GM19238 (cell line): ENCODE results near the gene DDIT3.
"Not testable (repeated sequence)": the region's sequence is repeated elsewhere in the genome, so short reads cannot be mapped to it uniquely, and the experiment has no call there.

Experiments used
- DNase-seq: peaks from one replicate; pipeline ENCODE4 v3.0.0; 2011; ENCODE audit warnings: low spot score; ENCODE audit not compliant: insufficient read length

Gene DDIT3

DNA sequence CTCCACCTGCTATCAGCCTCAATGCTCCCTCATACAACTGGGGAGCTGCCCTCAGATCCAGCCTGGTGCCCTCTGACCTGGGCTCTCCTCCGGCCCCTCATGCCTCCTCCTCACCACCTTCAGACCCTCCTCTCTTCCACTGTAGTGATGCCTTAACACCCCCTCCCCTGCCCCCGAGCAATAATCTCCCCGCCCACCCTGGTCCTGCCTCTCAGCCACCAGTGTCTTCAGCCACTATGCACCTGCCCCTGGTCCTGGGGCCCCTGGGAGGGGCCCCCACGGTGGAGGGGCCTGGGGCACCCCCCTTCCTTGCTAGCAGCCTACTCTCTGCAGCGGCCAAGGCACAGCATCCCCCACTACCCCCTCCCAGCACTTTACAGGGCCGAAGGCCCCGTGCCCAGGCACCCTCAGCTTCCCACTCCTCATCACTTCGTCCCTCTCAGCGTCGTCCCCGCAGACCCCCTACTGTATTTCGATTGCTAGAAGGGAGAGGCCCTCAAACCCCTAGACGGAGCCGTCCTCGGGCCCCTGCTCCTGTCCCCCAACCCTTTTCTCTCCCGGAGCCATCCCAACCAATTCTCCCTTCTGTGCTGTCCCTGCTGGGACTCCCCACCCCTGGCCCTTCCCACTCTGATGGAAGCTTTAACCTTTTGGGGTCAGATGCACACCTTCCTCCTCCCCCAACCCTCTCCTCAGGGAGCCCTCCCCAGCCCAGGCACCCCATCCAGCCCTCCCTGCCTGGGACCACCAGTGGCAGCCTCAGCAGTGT lies 5.5 kb upstream of the DDIT3 start:
- no peak for DNase-seq

DNA sequence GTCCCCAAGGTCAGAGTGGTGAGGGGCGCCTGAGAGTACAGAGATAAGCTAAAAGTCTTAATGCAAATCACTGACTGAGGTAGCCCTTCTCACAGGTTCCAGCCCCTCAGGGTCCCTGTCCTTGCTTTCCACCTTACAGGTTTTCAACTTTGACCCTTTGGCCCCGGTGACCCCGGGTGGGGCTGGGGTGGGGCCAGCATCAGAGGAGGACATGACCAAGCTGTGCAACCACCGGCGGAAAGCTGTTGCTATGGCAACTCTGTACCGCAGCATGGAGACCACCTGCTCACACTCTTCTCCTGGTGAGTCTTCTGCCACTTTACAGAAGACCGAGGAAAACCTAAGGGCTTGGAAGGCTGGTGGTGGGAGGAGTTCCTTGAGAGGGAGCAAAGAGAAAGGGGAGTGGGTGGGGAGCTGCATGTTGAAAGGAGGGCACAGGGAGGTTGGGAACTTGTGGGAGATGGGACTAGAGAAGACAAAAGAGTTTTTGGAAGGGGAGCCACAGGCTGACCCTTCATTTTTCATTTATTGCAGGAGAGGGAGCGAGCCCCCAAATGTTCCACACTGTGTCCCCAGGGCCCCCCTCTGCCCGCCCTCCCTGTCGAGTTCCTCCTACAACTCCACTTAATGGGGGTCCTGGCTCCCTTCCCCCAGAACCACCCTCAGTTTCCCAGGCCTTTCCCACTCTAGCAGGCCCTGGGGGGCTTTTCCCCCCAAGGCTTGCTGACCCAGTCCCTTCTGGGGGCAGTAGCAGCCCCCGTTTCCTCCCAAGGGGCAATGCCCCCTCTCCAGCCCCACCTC lies 4.7 kb upstream of the DDIT3 start:
- no peak for DNase-seq

GRCh38 chr12:57523706-57524614 lies 3.6 kb upstream of the DDIT3 start:
- no peak for DNase-seq

GRCh38 chr12:57522887-57523705 lies 2.8 kb upstream of the DDIT3 start:
- no peak for DNase-seq

DNA sequence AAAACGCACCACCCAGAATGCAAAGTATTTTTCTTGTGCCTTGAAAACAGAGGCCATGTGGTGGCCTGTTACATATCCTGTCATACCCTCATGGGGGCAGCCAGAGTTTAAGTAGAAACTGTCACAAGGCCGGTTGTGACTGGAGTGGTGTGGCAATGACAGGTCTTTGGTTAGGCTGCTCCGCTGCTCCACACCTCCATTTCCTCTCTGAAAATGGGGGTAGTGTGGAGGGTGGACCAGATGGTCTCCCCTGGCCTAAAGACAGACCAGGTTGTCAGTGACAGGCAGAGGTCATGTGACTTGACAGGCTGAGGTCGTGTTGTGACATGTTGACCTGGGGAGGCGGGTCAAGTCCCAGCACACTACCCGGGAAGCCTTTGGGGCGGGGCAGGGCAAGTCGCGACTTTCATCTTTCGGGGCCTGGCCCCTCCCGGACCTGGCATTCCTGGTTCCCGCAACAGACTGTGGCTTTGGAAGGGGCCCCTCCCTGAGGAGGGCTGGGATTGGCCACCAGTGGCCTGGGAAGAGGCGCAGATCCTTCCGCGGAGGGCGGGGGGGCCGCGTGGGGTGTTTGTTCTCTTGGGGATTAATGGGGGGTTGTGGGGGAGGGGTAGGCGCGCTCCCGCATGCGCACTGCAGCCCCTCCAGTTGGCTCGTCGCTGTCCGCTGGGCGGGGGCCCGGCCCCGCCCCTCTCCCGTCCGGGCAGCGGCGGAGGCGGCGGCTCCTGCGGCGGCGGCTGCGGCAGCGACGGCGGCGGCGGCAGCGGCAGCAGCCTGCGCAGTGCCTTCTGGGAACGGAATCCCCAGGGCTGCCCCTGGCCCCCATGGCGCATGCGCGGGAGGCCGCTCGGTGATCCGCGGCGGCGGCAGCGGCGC lies 1.9 kb upstream of the DDIT3 start, which contains the start of gene MBD6:
Gene MBD6 (plus strand): TSS at position 814 of the 876 bp plus-strand sequence. CDS start 1,480 bp downstream, outside the sequence.
- DNase-seq, result peak; percentile 96

DNA sequence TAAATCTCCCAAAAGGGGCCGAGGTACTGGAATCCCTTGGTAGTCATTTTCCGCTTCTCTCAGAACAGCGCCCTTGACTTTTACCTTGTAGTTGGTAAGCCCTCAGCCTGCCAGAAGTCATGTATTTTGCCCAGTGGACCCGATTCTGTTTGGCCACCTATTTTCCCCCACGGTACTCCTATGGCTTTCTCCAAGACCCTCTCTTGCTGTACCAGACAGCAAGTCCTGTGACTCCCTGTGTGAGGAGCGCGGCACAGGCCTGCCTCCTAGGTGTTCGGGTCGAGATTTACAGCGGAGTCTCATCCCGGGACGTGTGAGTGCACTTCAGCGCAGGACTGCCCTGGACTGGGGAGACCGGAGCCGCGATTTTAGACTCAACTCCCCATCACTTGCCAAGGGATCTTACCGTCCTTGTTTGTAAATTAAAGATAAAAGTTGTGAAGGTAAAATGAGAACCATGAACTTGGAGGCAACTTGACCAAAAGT lies 1.3 kb upstream of the DDIT3 start:
- no peak for DNase-seq

DNA sequence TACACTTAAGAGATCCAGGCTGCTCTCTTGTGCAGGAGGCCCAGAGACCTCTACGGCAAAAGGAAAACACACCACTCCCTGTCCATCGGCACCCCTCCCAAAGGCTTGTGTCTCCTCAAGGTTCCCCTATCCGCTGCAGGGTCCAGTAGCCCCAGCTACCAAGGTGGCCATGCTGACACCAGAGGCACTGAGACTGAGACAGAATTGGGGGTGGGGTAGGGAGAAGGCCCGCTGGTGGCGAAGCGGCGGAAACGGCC lies 590 bp downstream of the DDIT3 start:
- DNase-seq, result no peak

DNA sequence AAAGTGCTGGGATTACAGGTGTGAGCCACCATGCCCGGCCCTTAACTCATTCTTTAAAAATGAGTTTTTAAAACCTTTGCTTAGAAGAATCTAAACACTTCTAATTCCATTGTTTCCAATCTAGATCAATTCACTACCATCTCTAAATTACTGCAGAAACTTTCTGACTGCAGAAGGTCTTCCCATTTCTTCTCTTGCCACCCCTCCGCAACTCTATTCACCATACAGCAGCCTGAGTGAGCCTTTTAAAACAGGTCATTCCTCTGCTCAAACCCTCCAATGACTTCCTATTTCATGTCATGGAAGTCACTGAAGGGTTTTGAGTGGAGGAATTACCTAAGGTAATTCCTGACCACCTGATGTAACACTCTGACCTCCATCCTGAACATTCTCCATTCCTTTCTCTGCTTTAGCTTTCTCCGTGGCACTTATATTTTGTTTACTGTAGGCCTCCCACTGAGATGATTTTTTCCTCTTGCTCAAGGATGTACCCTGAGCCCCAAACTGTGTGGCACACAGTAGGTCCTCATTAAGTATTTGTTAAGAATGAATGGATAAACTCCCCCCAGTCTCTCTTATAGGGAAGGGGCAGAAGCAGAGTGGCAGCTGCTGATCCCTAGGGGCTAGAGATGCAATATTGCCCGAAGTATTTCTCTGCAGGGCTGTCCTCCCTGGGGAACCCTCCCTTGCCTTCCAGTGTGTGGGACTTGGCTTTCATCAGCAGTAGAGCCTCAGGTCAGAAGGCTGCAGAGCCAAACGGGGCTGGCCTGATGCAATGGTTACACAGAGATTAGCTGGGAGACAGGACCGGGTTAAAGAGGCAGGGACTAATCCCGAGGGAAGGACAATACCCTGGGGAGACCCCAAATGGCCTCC lies 1.2 kb downstream of the DDIT3 start:
- no peak for DNase-seq

GRCh38 chr12:57518176-57518919 lies 2.0 kb downstream of the DDIT3 start:
- no peak for DNase-seq

DNA sequence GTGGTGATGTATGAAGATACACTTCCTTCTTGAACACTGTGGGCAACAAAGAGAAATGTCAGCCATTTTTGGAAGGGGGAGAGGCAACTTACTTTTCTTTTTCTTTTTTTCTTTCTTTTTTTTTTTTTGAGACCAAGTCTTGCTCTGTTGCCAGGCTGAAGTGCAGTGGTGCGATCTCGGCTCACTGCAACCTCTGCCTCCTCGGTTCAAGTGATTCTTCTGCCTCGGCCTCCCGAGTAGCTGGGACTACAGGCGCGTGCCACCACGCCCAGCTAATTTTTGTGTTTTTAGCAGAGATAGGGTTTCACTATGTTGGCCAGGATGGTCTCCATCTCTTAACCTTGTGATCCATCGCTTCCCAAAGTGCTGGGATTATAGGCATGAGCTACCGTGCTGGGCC lies 2.6 kb downstream of the DDIT3 start:
- not testable (repeated sequence) for DNase-seq

GRCh38 chr12:57517187-57517586 lies 3.1 kb downstream of the DDIT3 start:
- no peak for DNase-seq

DNA sequence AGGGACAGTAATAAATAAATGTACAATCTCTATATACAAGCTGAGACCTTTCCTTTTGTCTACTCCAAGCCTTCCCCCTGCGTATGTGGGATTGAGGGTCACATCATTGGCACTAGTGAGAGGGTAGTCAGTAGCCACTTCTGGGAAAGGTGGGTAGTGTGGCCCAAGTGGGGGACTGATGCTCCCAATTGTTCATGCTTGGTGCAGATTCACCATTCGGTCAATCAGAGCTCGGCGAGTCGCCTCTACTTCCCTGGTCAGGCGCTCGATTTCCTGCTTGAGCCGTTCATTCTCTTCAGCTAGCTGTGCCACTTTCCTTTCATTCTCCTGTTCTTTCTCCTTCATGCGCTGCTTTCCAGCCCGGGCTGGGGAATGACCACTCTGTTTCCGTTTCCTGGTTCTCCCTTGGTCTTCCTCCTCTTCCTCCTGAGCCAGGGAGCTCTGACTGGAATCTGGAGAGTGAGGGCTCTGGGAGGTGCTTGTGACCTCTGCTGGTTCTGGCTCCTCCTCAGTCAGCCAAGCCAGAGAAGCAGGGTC lies 3.6 kb downstream of the DDIT3 start:
- DNase-seq, result no peak

DNA sequence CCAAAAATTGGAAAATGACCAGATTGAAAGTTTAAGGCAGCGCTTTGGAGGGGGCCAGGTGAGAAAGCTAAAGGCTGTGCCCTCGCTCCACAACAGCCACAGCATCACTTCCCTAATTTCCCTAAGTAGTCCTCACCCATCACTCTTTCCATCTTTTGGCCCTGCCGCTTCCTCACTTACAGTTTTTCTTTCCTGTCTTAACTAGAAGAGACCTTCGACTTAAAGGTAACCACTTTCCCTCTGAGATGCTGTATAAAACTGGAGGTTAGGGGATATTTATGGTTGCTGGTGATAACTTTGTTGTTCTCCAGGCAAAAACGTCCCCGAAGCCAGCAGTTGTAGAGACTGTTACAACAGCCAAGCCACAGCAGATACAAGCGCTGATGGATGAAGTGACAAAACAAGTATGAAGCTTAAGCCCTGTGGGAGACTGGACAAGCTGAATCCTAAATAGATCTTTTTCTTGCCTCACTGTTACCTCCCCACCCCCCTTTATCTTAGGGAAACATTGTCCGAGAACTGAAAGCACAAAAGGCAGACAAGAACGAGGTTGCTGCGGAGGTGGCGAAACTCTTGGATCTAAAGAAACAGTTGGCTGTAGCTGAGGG lies 4.3 kb downstream of the DDIT3 start:
- no peak for DNase-seq

- no peak for DNase-seq
Observed at GRCh38 chr12:57515408-57515933, 4.8 kb downstream of the DDIT3 start.

DNA sequence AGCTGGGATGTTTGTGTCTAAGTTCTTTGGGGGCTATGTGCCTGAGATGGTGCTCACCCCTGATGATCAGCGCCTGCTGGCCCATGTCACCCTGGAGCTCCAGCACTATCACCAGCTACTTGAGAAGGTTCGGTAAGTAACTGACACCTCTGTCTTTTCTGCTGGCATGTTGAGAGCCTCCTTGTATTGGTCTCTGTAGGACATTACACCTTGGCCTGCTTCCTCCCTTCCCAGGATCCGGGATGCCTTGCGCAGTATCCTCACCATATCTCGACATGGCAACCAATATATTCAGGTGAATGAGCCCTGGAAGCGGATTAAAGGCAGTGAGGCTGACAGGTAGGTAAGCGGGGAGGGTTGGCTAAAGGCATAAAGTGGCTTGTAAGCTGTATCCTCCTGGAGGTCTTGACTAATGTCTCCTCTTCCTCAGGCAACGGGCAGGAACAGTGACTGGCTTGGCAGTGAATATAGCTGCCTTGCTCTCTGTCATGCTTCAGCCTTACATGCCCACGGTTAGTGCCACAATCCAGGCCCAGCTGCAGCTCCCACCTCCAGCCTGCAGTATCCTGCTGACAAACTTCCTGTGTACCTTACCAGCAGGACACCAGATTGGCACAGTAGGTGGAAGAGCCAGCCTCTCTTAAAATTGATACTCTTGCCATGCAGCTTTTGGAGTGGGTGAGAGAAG lies 5.5 kb downstream of the DDIT3 start:
- DNase-seq, result no peak

GRCh38 chr12:57514246-57514645 lies 6.1 kb downstream of the DDIT3 start:
- DNase-seq, result not testable (repeated sequence)

GRCh38 chr12:57513677-57514076 lies 6.6 kb downstream of the DDIT3 start:
- DNase-seq, result not testable (repeated sequence)
